LoVo (cell line): Measurements from ENCODE around the gene DERL3.

Experiments
- DNase-seq: peaks from one replicate; pipeline ENCODE4 v3.0.0-alpha.2; 2016; ENCODE audit warnings: low spot score

DERL3 gene

DNA sequence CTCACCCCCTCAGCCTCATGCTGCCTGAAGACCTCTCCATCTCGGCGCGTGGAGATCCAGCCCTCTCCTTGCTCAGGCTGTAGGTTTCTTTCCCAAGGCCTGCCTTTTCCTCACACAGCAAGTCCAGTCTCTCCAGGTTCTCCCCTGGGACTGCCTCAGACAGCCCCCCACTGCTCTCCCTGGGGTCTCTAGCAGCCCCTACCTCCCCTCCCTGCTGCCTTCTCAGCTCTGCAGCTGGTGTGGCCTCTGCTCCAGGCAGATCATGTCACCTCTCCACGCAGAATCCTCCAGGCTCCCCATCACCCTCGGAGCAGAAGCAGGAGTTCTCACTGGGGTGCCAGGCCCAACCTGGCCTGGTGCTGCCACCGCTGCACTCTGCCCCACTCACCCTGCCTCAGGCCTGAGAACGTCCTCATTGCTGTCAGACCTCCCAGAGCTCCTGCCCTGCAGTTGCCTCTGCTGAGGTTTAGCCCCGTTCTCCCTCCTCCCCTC, 36.9 kb downstream of the DERL3 start:
- DNase-seq: no peak

DNA sequence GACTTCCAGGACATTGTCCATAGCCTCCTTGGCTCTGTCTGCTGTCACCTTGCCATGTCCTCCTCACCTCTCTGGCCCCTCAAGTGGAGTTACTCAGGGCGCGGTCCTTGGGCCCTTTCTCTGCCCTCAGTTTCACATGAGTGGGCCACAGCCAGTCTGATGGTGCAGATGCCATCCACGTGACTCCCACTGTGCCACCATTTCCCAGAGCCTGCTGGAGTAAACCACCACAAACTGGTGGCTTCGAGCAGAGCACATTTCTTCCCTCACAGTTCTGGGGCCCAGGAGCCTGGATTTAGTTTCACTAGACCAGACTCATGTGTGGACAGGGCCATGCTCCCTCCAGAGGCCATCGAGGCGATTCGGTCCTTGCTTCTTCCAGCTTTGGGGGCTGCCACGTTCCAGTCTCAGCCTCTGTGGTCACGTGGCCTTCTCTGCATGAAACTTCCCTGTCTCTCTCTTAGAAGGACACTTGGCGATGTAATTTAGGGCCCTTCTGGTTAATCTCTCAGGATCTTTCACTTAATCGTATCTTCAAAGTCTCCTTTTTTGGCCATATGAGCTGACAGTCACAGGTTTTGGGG, 37.5 kb downstream of the DERL3 start:
- no peak for DNase-seq

DNA sequence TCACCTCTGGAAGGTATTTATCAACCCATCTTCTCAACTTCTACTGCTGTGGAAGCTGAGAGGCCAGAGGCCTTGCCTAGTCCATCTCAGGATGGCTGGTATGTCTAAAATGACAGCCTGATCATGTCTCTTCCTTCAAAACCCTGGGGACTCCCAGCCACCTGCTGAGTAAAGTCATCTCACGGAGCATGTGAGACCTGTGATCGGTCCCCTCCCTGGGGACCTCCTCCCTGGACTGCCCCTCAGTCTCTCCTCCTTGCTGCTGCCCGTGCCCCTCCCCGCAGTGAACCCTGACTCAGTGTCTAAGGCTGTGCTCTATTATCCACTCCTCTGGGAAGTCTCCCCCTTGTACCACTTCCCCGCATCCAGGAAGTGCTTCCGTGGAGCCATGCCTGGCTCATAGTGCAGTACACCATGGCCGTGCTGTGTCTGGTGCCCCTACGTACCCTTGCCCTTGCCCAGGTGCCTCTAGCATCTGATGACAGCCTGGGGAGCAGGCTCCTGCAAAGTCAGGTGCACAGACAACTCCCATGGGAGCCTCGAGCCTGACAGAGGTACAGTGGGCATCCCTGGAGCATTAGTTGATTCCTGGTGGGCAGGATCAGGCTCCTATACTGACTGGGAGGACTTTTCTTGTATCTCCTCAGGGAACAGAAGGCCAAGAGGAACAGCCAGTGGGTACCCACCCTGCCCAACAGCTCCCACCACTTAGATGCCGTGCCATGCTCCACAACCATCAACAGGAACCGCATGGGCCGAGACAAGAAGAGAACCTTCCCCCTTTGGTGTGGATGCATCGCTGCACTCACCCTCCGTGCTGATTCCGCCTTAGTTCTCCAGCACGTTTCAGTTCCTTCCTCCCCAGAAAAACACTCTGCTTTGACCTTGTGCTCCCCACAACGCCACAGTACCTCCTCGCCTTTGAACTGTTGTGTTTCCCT, 38.2 kb downstream of the DERL3 start:
- DNase-seq: no peak

DNA sequence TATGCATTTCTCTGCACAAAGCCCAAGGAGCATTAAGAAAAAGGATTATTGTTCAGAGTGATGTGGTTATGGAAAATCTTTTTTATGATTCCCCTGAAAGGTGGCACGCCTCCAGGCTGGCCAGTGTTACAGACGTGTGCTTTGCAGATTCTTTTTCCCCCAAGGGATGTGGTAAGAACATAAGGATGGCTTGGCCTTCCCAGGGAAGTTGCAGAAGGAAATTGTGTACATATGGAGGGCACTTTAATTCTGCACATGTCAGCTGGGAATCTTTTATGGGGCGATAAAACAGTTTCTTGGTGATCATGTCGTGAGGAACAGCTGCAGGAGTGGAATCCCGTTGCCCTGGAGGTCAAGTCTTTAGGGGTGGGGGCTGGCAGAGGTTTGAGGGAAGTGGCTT, 42.3 kb downstream of the DERL3 start:
- DNase-seq: no peak

- no peak for DNase-seq
These were observed 45.5 kb downstream of the DERL3 start for GRCh38 chr22:23793326-23793725.

GRCh38 chr22:23791738-23792645, 46.8 kb downstream of the DERL3 start:
- DNase-seq: no peak

GRCh38 chr22:23790819-23791737, 47.7 kb downstream of the DERL3 start:
- DNase-seq: no peak

DNA sequence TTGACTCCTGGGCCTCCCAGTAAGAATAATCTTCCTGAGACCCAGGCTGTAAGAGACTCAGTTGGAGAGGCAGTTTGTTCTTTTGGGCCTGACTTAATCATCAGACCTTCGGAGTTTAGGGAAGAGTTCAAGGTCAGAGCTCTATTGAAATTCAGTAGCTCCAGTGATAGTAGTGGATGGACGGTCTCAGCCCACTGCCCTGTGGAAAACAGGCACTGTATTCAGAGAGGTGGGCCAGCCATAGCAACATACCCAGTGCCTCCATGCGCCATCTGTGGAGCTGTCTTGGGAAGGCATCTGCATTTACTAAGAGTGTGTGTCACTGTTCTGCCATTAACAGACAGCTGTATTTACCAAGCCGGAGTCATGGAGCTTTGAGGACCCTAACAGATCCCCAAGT, 49.2 kb downstream of the DERL3 start:
- DNase-seq: no peak

DNA sequence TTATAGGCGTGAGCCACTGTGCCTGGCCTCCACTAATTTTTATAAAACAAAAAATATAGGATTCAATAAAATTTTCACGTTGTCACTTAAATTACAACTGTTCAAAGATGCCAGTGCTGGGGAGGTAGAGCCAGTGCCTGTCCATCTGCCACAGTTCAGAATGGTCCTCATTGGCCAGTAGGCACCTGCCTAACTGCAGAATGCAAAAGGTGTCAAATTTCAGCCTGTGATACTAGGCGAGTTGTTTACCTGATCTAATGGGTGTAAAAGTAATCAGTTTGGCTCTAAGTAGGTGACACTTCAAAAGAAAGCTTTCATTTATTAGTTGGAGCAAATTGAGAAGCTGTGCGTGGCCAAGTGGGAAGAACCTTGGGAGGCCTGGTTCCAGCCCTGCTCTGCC, 49.7 kb downstream of the DERL3 start:
- no peak for DNase-seq

DNA sequence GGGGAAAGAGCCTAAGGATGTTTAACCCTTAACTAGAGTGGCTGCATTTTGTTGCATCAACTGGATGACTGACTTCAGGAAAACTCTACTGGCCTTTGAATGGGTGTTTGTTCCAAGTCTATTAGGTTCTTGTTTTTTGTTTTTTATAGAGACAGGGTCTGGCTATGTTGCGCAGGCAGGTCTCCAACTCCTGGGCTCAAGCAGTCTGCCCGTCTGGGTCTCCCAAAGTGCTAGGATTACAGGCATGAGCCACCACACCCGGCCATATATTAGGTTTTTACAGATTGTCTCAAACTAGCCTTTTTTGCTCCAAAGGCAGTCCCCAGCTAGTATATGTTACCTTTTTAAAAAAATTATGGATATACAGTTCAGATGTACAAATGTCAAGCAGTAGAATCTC, 50.9 kb downstream of the DERL3 start:
- DNase-seq: no peak

- DNase-seq: no peak
These were observed 51.3 kb downstream of the DERL3 start for GRCh38 chr22:23787600-23787896.

DNA sequence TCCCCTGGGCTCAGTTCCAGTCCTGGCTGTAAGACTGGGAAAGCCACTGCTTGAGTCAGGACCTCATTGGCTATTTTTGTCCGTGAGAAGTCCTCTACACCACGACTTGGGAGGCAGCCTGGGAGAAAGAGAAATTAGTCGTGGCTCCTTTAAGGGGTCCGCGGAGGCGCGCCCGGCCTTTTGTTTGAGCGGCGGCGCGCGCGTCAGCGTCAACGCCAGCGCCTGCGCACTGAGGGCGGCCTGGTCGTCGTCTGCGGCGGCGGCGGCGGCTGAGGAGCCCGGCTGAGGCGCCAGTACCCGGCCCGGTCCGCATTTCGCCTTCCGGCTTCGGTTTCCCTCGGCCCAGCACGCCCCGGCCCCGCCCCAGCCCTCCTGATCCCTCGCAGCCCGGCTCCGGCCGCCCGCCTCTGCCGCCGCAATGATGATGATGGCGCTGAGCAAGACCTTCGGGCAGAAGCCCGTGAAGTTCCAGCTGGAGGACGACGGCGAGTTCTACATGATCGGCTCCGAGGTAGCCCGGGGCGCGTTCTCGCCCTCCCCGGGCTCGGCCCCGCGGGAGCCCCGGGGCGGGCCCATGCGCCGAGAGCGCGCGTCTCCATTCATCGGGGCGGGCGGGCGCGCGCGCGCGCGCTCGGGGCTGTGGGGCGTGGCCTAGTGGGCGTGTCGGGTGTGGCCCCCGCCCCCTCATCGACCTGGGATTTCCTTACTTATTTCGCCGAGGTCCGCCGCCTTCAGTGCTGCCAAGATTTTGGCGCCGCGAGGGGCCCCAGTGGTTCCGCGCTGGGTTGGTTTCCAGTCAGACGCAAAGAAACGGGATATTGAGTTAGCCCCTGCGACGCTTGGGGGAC, 51.8 kb downstream of the DERL3 start, which contains the start of gene SMARCB1:
SMARCB1 (plus strand) TSS at position 215 of the 848 bp plus-strand sequence; CDS start at position 419, 204 bp downstream.
- DNase-seq: peak; percentile 89

GRCh38 chr22:23786261-23786710, 52.5 kb downstream of the DERL3 start:
- DNase-seq: no peak
